PC-9 (cell line): ENCODE measurements around the gene TMEM135. TPM values are rescaled to one million over a fixed set of nuclear protein-coding genes. Genes with fewer than 3 reads are reported as not detected.

ENCODE experiments used
- BruUV-seq: library from RNA; stranded (reverse); fragments of 400-500 nt; replicated peaks from 2 replicates; lab custom pipeline; 2021; lab: Mats Ljungman, UMichigan
- CTCF ChIA-PET: fragments of 300-600 bp; sonication (Branson Sonifier 250); formaldehyde crosslinking; loops from one replicate; lab custom pipeline; 2022; ENCODE audit warnings: antibody characterized with exemption; lab: Charles Lee
- POLR2A ChIA-PET: fragments of 300-600 bp; sonication (Branson Sonifier 250); formaldehyde crosslinking; loops from one replicate; lab custom pipeline; 2022; ENCODE audit warnings: antibody characterized with exemption; ENCODE audit not compliant: unreplicated experiment; lab: Charles Lee
- DNase-seq, 2 experiments: peaks; one replicate each; pipeline versions ENCODE4 v3.0.0 to v3.0.0-alpha.2; 2015 to 2022; ENCODE audit warnings: mixed read lengths in 1 of 2
- H2AFZ ChIP-seq: fragments of 200-600 bp; sonication (generic); 2 replicates; pipeline ENCODE4 v1.8.1; 2017; ENCODE audit warnings: antibody characterized with exemption
- H3F3A ChIP-seq: fragments of 200-600 bp; sonication (generic); 2 replicates; pipeline ENCODE4 v1.8.1; 2017; ENCODE audit warnings: antibody characterized with exemption, mild to moderate bottlenecking, low read depth; ENCODE audit not compliant: insufficient read depth
- H3K27ac ChIP-seq: fragments of 200-600 bp; sonication (generic); 2 replicates; pipeline ENCODE4 v1.6.1; 2016; ENCODE audit warnings: mixed run types
- H3K27me3 ChIP-seq: fragments of 200-600 bp; sonication (generic); 2 replicates; pipeline ENCODE4 v1.6.1; 2016; ENCODE audit warnings: low read depth, mixed run types; ENCODE audit not compliant: insufficient read depth
- H3K36me3 ChIP-seq: fragments of 200-600 bp; sonication (generic); 2 replicates; pipeline ENCODE4 v1.6.1; 2016; ENCODE audit warnings: low read depth, mixed run types
- H3K4me1 ChIP-seq: fragments of 200-600 bp; sonication (generic); replicated peaks from 2 replicates; pipeline ENCODE4 v1.6.1; 2016; ENCODE audit warnings: mixed run types; ENCODE audit not compliant: insufficient read depth
- H3K4me2 ChIP-seq: fragments of 200-600 bp; sonication (generic); 2 replicates; pipeline ENCODE4 v1.6.1; 2017; ENCODE audit warnings: mixed run types
- H3K4me3 ChIP-seq: fragments of 200-600 bp; sonication (generic); 2 replicates; pipeline ENCODE4 v1.6.1; 2016; ENCODE audit warnings: mixed run types
- H3K79me2 ChIP-seq: fragments of 200-600 bp; sonication (generic); 2 replicates; pipeline ENCODE4 v1.6.1; 2017; ENCODE audit warnings: low read depth, mixed run types
- H3K9me2 ChIP-seq: fragments of 200-600 bp; sonication (generic); 2 replicates; pipeline ENCODE4 v1.8.1; 2017; ENCODE audit warnings: mild to moderate bottlenecking; ENCODE audit not compliant: insufficient read depth
- H3K9me3 ChIP-seq: fragments of 200-600 bp; sonication (generic); 2 replicates; pipeline ENCODE4 v1.8.1; 2016; ENCODE audit warnings: low read depth; ENCODE audit not compliant: insufficient read depth
- H4K20me1 ChIP-seq: fragments of 200-600 bp; sonication (generic); 2 replicates; pipeline ENCODE4 v1.8.1; 2017; ENCODE audit not compliant: insufficient read depth
- CTCF ChIP-seq: fragments of 200-600 bp; sonication (generic); conservative IDR thresholded peaks from 2 replicates; pipeline ENCODE4 v1.6.1; 2017; ENCODE audit warnings: mixed run types, antibody characterized with exemption, mild to moderate bottlenecking, moderate library complexity
- EZH2 ChIP-seq: fragments of 200-600 bp; sonication (generic); IDR thresholded peaks from 2 replicates; pipeline ENCODE4 v1.8.0; 2017; ENCODE audit warnings: antibody characterized with exemption, low read depth
- intact Hi-C: fragments of 100-400 bp; cut with micrococcal nuclease; formaldehyde crosslinking; loops from one replicate; pipeline ENCODE4 v1.10.0; 2022; ENCODE audit not compliant: unreplicated experiment
- total RNA-seq: library from RNA; stranded (reverse); gene quantifications from 2 replicates; pipeline ENCODE4 v1.2.3, GENCODE V29; 2021

TMEM135 gene
- total RNA-seq, 1 experiment from 2014 or later: 42.0 TPM

DNA sequence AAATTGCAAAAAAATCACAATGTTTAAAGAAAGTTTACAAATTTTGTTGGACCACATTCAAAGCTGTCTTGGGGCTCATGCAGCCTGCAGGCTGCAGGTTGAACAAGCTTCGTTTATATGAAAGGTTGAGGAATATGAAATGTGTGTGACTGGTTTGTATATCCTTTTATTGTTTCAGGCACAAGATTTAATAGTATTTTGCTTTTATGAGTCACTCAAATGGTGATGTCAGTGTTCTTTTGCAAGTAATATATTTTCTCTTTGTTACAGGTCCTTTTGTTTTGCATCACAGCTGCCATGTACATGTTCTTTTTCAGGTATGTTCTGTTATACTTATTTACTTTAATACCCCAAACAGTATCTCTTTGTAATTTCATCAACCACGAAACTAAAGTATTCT is 198.6 kb downstream of the TMEM135 start:
- H4K20me1 ChIP-seq: no peaks in the 10 kb centered on the region
- ChIA-PET CTCF (no interaction called here), POLR2A (no interaction called here)
- no peak overlapping the region for H2AFZ ChIP-seq
- 0 out of 2 replicates have a peak, but pooled peaks cover 6% of the 10 kb centered on the region for H3F3A ChIP-seq
- peaks cover 25% of the 10 kb centered on the region for H3K9me3 ChIP-seq
- no peak overlapping the region for H3K27ac ChIP-seq
- TF ChIP-seq EZH2 (no peak), CTCF (no peak)
- intact Hi-C loops: no loop called here
- H3K9me2 ChIP-seq: no peaks in the 10 kb centered on the region
- no peaks in the 10 kb centered on the region; the same call in 1 of the 2 replicates for H3K36me3 ChIP-seq
- H3K4me2 ChIP-seq: no peak overlapping the region
- no TSS peak for BruUV-seq
- DNase-seq: no peak
- H3K4me1 ChIP-seq: no peaks in the 10 kb centered on the region
- H3K79me2 ChIP-seq: no peaks in the 10 kb centered on the region
- no peak overlapping the region for H3K4me3 ChIP-seq
- H3K27me3 ChIP-seq: no peaks in the 10 kb centered on the region

GRCh38 chr11:87239001-87239400 is 201.3 kb downstream of the TMEM135 start:
- no peak overlapping the region for H3K27ac ChIP-seq
- H3K4me2 ChIP-seq: no peak overlapping the region
- H3K9me2 ChIP-seq: no peaks in the 10 kb centered on the region
- ChIA-PET POLR2A (no interaction called here), CTCF (no interaction called here)
- TF ChIP-seq CTCF (no peak), EZH2 (no peak)
- H3K36me3 ChIP-seq: no peaks in the 10 kb centered on the region
- H3K4me3 ChIP-seq: no peak overlapping the region
- H3F3A ChIP-seq: no peaks in the 10 kb centered on the region
- H3K79me2 ChIP-seq: no peaks in the 10 kb centered on the region
- H3K9me3 ChIP-seq: peaks cover 1% of the 10 kb centered on the region; the same call in 1 of the 2 replicates
- no peaks in the 10 kb centered on the region for H3K4me1 ChIP-seq
- no peak overlapping the region for H2AFZ ChIP-seq
- no TSS peak for BruUV-seq
- no peaks in the 10 kb centered on the region for H3K27me3 ChIP-seq
- intact Hi-C loops: no loop called here
- no peaks in the 10 kb centered on the region for H4K20me1 ChIP-seq
- DNase-seq: no peak

DNA sequence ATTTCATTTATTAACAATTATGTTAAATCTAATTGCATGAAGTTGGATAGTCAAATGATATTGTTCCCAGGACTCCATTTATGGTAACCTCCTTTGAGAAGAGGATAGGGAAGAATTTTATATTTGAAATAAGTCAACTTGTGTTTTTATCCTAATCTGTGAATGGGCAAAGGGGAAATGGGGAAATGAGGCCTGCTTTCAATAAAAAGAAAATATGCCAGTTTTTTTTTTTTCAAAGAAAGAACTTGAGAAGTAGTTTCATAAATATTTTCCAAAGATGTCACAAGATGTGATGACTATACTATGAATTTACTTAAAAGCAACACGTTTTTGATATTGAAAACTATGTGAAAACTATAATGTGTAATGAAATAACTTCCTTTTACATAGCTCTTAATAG is 201.8 kb downstream of the TMEM135 start:
- H3K4me3 ChIP-seq: no peak overlapping the region
- DNase-seq: no peak
- no peaks in the 10 kb centered on the region for H3K36me3 ChIP-seq
- no peaks in the 10 kb centered on the region for H3K9me2 ChIP-seq
- H3K4me1 ChIP-seq: no peaks in the 10 kb centered on the region
- H3K4me2 ChIP-seq: no peak overlapping the region
- H3K27ac ChIP-seq: no peak overlapping the region
- H3K9me3 ChIP-seq: no peaks in the 10 kb centered on the region
- ChIA-PET CTCF (interaction anchor here (0.6 kb wide), 1 partner anchor 52 kb away, joined by 3 read pairs; no protein-coding TSS in a partner anchor), POLR2A (interaction anchor here (0.6 kb wide), 1 partner anchor 580 kb away, joined by 5 read pairs; no protein-coding TSS in a partner anchor)
- H3F3A ChIP-seq: no peaks in the 10 kb centered on the region
- no peaks in the 10 kb centered on the region for H4K20me1 ChIP-seq
- no peaks in the 10 kb centered on the region for H3K27me3 ChIP-seq
- TF ChIP-seq EZH2 (no peak), CTCF (no peak)
- H3K79me2 ChIP-seq: no peaks in the 10 kb centered on the region
- H2AFZ ChIP-seq: no peak overlapping the region
- intact Hi-C loops: no loop called here
- BruUV-seq: no TSS peak
